GM18868 (cell line): Measurements from ENCODE around the gene CD33.
"Not testable (repeated sequence)": the region's sequence is repeated elsewhere in the genome, so short reads cannot be mapped to it uniquely, and the experiment has no call there.

Source experiments
- ATAC-seq: cut with Tn5 transposase; IDR thresholded peaks from one replicate; pipeline ENCODE4 v1.9.1; 2021; ENCODE audit warnings: mild to moderate bottlenecking, moderate library complexity; ENCODE audit not compliant: unreplicated experiment

CD33 gene

GRCh38 chr19:51224898-51225393 is at the start of gene CD33:
TSS of gene CD33 (plus strand) at chr19:51225080. CDS start at chr19:51225119, 39 bp downstream.
- ATAC-seq, result not testable (repeated sequence)

GRCh38 chr19:51179256-51179655 is 45.6 kb upstream of the CD33 start:
- ATAC-seq, result no peak

GRCh38 chr19:51181377-51181912 is 43.4 kb upstream of the CD33 start:
- ATAC-seq, result no peak

- ATAC-seq, result no peak
Observed at GRCh38 chr19:51181913-51182419, 42.9 kb upstream of the CD33 start.

GRCh38 chr19:51183629-51184028 is 41.3 kb upstream of the CD33 start:
- no peak for ATAC-seq

GRCh38 chr19:51185069-51185867 is 39.6 kb upstream of the CD33 start:
- no peak for ATAC-seq

GRCh38 chr19:51185868-51186215 is 39.0 kb upstream of the CD33 start:
- ATAC-seq, result no peak

GRCh38 chr19:51186323-51186722 is 38.6 kb upstream of the CD33 start:
- ATAC-seq, result no peak

GRCh38 chr19:51187395-51188226 is 37.3 kb upstream of the CD33 start:
- ATAC-seq, result no peak

GRCh38 chr19:51188227-51188559 is 36.7 kb upstream of the CD33 start:
- no peak for ATAC-seq

- no peak for ATAC-seq
Observed at GRCh38 chr19:51192689-51193088, 32.2 kb upstream of the CD33 start.

- no peak for ATAC-seq
Observed at GRCh38 chr19:51194527-51195315, 30.2 kb upstream of the CD33 start.

- ATAC-seq, result no peak
Observed at GRCh38 chr19:51195316-51195586, 29.6 kb upstream of the CD33 start.

- no peak for ATAC-seq
Observed at GRCh38 chr19:51195616-51196015, 29.3 kb upstream of the CD33 start.

- ATAC-seq, result no peak
Observed at GRCh38 chr19:51196181-51196580, 28.7 kb upstream of the CD33 start.

- no peak for ATAC-seq
Observed at GRCh38 chr19:51198641-51199040, 26.2 kb upstream of the CD33 start.

- ATAC-seq, result no peak
Observed at GRCh38 chr19:51200071-51200666, 24.7 kb upstream of the CD33 start.

GRCh38 chr19:51201712-51202111 is 23.2 kb upstream of the CD33 start:
- no peak for ATAC-seq

GRCh38 chr19:51203916-51204315 is 21.0 kb upstream of the CD33 start:
- ATAC-seq, result no peak

- ATAC-seq, result no peak
Observed at GRCh38 chr19:51204321-51204720, 20.6 kb upstream of the CD33 start.

GRCh38 chr19:51207747-51208146 is 17.1 kb upstream of the CD33 start:
- ATAC-seq, result no peak
